Tibial nerve (tissue), 4 donors: ENCODE results near the gene MTHFD1L.

ENCODE experiments used
- EP300 ChIP-seq, 2 donors: sonication (generic); formaldehyde crosslinking; IDR thresholded peaks; one replicate each; pipeline ENCODE4 v1.6.1; 2017; ENCODE audit warnings: antibody characterized with exemption in 2 of 2, mild to moderate bottlenecking in 1 of 2
- POLR2A ChIP-seq, 2 donors: fragments of 450-650 bp; IDR thresholded peaks; one replicate each; pipeline ENCODE4 v1.6.1; 2017; ENCODE audit warnings: antibody characterized with exemption in 2 of 2, mild to moderate bottlenecking in 2 of 2, moderate library complexity in 2 of 2
- TF ChIP-seq, protein P1 (sequence below), 5 experiments: fragments of 200-600 bp in 3 of 5; fragments of 450-650 bp in 2 of 5; sonication (generic) in 3 of 5; IDR thresholded peaks; one replicate each; pipeline ENCODE4 v1.5.1; 2016 to 2019; ENCODE audit warnings: antibody characterized with exemption in 5 of 5, mild to moderate bottlenecking in 3 of 5, moderate library complexity in 2 of 5

DNA sequence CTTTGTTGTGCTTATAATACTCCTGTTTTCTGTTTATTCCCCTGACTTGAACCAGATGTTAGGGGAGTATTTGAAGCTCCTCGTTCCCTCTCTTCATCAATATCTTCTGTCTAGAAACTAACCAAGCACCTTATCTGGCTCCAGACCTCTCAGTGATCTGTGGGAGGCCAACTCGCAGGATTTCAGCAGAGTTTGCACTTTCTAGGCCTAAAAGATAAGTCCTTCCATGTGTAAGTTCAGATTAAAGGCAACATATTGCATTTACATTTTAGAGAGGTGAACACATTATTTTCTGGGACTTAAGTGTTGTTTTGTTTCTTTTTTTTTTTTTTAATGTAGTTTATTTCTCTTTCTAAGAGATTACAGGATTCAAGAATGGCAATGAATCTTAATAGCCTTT lies 234.8 kb downstream of the MTHFD1L start:
- TF ChIP-seq, protein P1, sequence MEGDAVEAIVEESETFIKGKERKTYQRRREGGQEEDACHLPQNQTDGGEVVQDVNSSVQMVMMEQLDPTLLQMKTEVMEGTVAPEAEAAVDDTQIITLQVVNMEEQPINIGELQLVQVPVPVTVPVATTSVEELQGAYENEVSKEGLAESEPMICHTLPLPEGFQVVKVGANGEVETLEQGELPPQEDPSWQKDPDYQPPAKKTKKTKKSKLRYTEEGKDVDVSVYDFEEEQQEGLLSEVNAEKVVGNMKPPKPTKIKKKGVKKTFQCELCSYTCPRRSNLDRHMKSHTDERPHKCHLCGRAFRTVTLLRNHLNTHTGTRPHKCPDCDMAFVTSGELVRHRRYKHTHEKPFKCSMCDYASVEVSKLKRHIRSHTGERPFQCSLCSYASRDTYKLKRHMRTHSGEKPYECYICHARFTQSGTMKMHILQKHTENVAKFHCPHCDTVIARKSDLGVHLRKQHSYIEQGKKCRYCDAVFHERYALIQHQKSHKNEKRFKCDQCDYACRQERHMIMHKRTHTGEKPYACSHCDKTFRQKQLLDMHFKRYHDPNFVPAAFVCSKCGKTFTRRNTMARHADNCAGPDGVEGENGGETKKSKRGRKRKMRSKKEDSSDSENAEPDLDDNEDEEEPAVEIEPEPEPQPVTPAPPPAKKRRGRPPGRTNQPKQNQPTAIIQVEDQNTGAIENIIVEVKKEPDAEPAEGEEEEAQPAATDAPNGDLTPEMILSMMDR (IDR thresholded peaks at IDR 0.05): no peak
- TF ChIP-seq EP300 (IDR thresholded peaks at IDR 0.05): no peak
- TF ChIP-seq POLR2A (IDR thresholded peaks at IDR 0.05): no peak
